ENCODE results near the gene RALGPS1.

- TF ChIP-seq CTCF (IDR thresholded peaks at IDR 0.05; ENCODE audit: poor library complexity): no peak
- no peak for TF ChIP-seq EZH2 (IDR thresholded peaks at IDR 0.05; ENCODE audit: borderline replicate concordance)
These were observed 278.2 kb downstream of the RALGPS1 start for GRCh38 chr9:127192744-127193143.
